Lower leg skin (tissue), 3 donors: ENCODE measurements around the gene ZNF503.

Source experiments
- CTCF ChIP-seq, 3 donors: fragments of 450-650 bp; IDR thresholded peaks; one replicate each; pipeline ENCODE4 v1.5.1; 2016; ENCODE audit warnings: antibody characterized with exemption in 3 of 3, mild to moderate bottlenecking in 3 of 3, moderate library complexity in 2 of 3
- POLR2A ChIP-seq, 2 donors: fragments of 450-650 bp; IDR thresholded peaks; one replicate each; pipeline ENCODE4 v1.6.1; 2016 to 2017; ENCODE audit warnings: antibody characterized with exemption in 2 of 2, mild to moderate bottlenecking in 1 of 2, moderate library complexity in 1 of 2

GRCh38 chr10:75427951-75428350, 26.4 kb upstream of the ZNF503 start:
- TF ChIP-seq POLR2A (IDR thresholded peaks at IDR 0.05) = no peak
- no peak for TF ChIP-seq CTCF (IDR thresholded peaks at IDR 0.05)
